HG03439 (cell line): ENCODE results near the gene DBNDD1.
"Not testable (repeated sequence)": the region's sequence is repeated elsewhere in the genome, so short reads cannot be mapped to it uniquely, and the experiment has no call there.

Experiments
- ATAC-seq: cut with Tn5 transposase; IDR thresholded peaks from one replicate; pipeline ENCODE4 v1.9.1; 2021; ENCODE audit warnings: mild to moderate bottlenecking, moderate library complexity; ENCODE audit not compliant: unreplicated experiment

DBNDD1 gene, protein sequence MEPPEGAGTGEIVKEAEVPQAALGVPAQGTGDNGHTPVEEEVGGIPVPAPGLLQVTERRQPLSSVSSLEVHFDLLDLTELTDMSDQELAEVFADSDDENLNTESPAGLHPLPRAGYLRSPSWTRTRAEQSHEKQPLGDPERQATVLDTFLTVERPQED

DNA sequence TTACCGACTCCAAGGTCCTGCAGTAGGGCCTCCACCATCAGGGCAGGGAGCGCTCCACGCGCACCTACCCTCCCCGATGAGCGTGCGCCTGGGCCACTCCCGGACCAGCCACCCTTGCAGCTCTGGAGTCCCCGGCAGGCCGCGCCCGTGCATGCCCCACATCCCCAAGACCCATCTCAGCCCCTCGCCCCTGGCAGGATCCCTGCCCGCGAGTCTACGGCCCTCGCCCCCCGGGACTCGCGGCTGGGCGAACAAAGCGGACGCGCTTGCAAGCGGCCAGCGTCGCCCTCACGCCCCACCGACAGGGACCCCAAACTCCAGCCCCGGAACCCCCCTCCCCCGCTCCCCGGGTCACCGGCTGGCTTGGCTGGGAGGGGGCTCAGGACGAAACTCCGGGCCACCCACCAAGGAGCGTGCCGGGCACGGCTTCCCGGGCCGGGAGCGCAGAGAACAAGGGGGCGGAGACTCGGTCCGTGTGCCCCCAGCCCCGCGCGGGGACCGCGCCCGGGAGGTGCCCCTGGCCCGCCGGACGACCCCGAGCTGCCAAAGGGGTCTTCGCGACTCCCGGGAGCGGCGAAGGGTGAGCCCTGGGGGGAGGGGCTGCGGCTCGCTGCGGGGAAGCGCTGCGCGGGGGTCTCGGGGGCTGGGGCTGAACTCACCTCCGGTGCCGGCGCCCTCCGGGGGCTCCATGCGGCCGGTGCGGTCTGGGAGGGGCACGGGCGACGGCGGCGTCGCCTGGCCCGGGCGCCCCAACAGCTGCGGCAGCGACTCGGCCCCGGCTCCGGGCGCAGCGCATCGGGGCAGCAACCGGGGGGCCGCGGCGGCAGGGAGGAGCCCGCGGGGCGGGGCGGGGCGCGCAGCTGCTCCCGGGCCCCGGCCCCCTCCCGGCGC is at the start of gene DBNDD1:
Gene DBNDD1, minus strand, starts transcription at position 805 of the 891 bp plus-strand sequence. Its CDS starts 115 bp downstream, at position 690.
- ATAC-seq: no peak

DNA sequence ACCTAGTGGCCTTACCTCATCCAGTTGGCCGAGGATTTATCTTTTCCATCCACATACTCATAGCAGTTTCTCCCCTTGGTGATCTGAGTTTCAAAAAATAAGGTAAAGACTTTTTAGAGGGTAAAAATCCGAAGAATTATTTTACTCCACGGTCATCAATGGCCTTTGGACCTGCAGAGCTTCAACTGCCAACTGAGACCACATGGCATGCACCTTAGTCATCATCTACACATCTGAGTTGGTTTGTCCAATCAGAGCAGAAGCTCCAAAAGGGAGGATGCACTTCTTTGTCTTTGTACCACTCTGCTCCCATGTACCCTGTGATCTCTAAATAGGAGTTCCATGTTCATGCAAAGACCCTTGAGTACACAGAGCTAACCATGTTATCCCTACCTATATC is 42.2 kb upstream of the DBNDD1 start:
- no peak for ATAC-seq

DNA sequence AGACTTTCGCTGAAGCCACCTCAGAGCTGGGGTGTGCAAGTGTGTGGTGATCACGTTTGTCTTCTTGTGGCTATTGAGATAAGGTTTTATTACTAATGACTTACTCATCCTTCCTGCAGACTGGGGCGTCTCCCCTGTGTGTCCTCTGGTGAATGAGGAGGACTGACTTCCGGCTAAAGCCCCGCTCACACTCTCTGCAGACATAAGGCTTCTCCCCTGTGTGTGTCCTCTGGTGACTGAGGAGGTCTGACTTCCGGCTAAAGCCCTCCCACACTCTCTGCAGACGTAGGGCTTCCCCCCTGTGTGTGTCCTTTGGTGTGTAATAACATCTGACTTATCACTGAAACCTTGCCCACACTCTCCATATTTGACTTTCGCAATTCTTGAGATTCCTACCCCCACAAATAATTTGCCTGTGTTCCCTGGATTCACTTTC is 38.5 kb upstream of the DBNDD1 start:
- ATAC-seq: no peak

DNA sequence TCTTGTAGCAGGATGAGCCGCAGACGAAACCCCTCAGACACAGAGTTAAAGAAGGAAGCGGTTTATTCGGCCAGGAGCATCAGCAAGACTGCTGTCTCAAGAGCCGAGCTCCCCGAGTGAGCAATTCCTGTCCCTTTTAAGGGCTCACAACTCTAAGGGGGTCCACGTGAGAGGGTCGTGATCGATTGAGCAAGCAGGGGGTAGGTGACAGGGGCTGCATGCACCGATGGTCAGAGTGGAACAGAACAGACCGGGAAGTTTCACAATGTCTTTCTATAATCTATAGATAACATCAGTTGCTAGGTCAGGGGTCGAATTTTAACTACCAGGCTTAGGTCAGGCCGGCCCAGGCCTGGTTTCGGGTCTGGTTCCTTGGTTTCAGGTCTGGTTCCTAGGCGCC is 37.3 kb upstream of the DBNDD1 start:
- ATAC-seq: not testable (repeated sequence)

DNA sequence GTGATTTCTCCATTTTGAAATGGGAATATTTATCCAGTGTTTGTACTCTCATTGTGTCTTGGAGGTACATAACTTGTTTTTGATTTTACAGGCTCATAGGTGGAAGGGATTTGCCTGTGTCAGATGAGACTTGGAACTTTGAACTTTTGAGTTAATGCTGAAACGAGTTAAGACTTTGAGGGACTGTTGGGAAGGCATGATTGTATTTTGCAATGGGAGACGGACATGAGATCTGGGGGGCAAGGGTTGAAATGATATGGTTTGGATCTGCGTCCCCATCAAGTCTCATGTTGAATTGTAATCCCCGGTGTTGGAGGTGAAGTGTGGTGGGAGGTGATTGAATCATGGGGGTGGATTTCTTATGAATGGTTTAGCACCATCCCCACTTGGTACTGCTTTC is 36.1 kb upstream of the DBNDD1 start:
- no peak for ATAC-seq

DNA sequence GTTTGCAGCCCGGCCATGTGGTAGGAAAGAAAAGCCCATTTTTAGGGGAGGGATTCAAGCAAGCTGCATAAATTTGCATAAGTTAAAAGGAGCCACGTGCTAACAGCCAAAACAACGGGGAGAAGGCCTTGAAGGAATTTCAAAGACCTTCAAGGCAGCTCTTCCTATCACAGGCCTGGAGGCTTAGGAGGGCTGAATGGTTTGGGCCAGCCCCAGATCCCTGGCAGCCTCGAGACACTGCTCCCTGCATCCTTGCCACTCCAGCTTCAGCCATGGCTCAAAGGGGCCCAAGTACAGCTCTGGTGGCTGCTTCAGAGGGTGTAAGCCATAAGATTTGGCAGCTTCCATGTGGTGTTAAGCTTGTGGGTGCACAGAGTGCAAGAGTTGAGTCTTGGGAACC is 35.3 kb upstream of the DBNDD1 start:
- ATAC-seq: no peak

DNA sequence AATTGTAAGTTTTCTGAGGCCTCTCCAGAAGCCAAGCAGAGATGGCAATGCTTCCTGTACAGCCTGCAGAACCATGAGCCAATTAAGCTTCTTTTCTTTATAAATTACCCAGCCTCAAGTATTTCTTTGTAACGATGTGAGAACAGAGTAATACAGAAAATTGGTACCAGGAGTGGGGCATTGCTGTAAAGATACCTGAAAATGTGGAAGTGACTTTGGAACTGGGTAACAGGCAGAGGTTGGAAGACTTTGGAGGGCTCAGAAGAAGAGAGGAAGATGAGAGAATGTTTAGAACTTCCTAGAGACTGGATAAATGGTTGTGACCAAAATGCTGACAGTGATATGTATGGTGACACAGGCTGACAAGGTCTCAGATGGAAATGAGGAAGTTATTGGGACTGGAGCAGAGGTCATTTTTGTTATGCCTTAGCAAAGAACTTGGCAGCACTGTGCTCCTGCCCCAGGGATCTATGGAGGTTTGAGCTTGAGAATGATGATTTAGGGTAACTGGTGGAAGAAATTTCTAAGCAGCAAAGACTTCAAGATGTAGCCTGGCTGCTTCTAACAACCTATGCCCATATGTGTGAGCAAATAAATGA is 34.7 kb upstream of the DBNDD1 start:
- ATAC-seq: no peak

DNA sequence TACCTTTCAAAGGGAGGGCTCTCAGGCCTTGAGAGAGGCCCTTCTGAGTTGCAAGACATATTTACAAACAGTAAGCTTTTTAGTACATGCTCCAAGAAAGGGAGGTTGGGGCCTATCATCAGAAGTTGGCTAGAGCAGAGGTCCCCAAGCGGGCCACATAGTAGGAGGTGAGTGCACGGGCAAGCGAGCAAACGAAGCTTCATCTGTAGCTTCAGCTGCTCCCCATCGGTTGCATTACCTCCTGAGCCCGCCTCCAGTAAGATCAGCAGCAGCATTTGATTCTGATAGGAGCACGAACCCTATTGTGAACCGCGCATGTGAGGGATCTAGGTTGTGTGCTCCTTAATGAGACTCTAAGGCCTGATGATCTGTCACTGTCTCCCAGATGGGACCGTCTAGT is 31.7 kb upstream of the DBNDD1 start:
- ATAC-seq: no peak

DNA sequence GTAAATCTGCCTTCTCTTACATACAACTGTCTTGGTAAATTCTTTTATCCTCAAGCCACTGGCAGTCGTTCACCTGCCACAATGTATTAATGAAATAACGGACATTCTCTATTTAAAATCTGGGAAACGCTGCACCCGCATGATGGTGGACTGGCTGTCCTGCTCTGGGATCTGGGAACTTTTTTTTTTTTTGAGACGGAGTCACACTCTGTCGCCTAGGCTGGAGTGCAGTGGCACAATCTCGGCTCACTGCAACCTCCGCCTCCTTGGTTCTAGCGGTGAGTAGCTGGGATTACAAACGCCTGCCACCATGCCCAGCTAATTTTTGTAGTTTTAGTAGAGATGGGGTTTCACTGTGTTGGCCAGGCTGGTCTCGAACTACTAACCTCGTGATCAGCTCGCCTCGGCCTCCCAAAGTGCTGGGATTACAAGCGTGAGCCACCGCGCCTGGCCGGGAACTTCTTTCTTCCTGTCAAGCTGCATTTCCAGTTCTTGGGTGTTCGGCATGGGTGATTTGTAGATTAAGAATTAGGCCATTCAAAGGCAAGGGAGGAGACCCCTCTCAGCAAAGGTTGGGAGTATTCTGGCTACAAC is 29.6 kb upstream of the DBNDD1 start:
- ATAC-seq: no peak

DNA sequence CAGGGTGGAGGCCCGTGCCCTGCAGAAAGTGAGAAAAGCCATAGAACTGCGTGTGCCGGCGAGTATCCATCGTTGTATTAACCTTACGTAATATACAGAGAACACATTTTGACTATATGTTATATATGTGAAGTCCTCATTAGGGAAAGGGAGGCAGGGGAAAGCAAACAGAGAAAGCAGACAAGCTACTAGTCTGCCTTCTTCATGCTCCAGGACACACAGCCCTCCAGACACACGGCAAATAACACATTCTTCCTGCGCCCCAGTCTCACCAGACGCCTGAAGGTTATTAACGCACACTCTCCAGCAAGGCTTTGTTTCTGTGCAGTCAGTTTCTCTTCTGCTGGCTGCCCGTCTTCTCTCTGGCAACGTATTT is 29.1 kb upstream of the DBNDD1 start:
- ATAC-seq: no peak

DNA sequence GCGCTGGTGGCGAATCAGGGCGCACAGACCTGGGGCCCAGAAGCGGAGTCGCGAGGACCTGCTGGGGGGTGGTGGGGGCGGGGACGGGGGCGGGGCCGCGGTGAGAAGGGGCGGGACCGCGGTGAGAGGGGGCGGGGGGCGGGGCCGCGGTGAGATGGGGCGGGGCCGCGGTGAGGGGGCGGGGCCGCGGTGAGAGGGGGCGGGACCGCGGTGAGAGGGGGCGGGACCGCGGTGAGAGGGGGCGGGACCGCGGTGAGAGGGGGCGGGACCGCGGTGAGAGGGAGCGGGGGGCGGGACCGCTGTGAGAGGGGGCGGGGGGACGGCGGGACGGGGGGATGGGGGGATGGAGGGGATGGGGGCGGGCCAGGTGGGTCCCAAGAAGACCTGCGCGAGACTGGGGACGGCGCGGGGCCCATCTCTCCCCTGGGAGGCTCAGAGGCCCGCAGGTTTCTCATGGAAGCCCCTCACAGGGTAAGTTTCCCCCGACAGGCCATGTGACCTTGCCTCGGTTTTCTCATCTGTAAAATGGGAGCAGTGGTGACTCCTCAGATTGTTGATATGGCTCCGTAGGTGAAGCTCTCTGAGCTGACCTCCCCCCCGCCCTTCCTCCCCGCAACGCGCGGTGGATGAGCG is 28.6 kb upstream of the DBNDD1 start:
- ATAC-seq: no peak

DNA sequence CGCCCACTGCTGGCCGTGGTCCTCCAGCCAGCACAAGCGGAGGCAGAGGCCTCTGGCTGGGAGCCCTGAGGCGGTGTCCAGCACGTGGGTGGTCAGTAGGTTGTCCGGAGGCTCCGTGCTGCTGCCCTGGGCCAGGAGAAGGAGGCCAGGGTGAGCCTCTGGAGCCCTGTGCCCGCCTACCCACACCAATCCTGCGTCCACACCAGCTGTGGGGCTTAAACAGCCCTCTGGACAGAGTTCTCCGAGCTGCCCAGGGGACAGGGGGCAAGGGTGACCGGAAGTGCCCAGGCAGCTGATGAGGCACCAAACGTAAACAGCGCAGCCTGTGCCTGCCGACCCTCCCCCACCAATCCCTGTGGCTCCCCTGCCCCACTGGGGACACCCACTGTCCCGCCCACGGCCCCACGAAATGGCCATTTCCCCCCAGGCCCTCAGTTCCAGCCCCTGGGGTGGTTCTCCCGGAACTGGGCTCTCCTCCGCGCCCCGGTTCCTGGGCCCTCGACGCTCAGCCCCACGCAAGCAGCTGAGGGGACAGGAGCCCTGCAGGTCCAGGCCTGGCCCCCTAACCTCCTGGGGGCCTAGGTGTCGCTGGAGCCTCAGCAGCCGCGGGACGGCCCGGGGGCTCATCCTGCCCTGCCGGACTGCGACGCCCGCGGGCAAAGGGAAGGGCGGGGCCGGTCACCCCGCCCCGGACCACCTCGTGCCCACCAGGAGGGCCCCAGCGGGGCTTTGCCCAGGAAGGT is 27.9 kb upstream of the DBNDD1 start:
- no peak for ATAC-seq

DNA sequence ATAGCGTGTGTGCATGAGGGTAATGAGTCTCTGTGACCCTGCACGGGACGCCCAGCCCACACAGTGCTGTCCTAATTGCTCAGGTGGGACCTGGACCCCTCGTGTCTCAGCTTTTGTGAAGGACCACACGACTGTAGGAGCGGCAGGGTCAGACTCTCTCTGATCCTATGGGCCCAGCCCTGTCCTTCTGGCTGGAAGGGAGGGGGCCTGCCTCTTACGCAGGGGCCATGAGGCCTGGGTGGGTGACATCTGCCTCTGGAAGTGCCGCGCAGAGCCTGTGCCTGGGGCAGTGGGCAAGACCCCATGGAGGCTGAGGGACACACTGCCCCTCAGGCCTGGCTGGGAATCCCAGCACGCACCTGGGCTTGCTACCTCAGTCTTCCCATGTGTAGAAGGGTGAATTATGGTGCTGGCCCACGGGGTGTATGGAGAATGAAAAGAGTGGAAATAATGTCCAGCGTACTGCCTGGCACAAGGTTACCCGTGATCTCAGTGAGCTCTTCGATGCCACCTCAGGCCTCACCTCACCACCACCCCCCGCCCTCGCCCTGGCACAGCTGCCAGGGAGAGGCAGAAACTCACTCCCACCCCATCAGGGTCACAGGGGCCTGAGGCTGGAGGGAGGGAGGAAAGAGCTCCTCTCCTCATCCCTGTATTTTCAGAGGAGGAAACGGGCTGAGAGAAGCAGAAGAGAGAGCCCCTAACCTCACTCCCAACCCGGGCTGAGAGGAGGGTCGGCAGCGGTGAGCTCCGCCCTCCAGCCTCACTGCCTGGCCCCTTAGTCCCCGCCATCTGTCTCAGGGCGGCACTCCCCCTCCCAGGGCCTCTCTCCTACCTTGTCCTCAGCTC is 27.1 kb upstream of the DBNDD1 start:
- no peak for ATAC-seq

DNA sequence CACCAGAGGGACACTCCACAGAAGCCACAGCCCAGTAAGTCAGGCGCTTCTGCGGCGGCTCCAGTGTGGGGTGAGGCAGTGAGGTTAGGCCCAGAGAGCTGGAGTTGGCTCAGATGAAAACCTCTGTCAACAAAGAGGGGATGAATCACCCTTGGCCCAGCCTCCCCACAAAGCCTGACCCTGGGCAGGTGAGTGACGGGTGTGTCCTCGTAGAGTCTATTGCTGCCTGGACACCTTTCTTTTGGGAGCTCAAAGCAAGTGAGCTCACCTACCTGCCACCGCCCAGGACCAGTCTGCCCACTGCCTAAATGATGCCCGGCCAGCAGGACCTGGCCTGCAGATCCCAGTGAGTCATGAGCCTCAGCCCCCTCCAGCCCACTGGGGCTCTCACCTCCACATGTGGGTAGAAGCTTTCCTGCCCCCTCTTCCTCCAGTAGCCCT is 24.9 kb upstream of the DBNDD1 start:
- no peak for ATAC-seq

DNA sequence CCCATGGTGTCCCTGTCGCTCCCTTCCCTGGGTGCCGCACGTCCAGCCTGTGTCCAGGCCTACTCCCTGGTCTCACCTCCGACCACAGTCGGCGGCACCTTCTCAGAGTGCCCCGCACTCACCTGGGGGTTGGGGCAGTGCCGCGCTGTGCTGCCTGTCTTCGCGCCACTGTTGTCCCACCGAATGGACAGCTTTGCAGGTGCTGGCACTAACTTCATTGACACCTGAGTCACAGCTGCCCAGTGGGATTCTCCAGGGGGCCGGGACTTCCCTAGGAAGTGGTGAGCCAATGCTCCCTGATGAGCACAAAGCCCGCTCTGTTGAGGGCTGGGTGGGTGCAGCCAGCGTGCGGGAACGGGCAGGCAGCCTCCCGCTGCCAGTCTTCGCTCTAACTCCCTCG is 24.3 kb upstream of the DBNDD1 start:
- no peak for ATAC-seq

DNA sequence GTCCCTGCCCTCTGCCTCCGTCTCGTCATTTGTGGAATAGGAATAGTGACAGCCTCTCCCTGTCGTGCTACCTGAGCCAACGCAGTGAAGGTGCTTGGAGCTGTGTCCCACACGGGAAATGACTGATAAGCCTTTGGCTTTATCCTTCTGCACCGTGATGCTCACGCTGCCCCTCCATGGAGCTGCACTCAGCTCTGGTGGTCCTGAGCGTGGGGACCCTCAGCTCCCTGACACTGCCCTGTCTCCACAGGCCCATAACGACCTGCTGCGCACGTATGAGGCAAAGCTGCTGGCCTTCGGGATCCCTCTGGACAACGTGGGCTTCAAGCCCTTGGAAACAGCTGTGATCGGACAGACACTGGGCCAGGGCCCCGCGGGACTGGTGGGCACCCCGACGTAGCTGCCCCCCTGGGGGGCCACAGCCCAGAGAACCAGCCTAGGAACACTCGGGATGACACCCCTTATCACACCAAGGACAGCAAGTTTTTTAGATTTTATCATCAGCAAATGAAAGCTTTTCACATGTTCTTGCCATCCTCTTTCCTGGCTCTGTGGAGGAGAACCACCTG is 23.8 kb upstream of the DBNDD1 start:
- no peak for ATAC-seq

DNA sequence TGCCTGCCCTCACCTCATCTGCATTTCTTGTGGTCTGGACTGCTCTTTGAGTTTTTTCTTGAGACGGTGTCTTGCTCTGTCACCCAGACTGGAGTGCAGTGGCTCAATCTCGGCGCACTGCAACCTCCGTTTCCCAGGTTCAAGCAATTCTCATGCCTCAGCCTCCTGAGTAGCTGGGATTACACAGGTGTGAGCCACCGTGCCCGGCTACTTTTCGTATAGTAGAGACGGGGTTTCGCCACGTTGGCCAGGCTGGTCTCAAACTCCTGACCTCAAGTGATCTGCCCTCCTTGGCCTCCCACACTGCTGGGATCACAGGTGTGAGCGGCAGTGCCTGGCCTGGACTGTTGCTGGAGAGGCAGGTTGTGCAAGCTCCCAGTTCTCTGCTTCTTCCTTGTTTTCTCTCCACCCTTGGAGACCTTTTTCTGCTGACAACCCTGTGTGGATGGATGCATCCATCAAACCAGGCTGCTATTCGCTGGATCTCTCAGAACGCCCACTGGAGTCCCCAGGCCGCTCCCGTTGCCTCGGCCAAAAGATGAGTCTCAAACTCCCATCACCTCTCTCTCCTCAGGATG is 22.7 kb upstream of the DBNDD1 start:
- no peak for ATAC-seq

DNA sequence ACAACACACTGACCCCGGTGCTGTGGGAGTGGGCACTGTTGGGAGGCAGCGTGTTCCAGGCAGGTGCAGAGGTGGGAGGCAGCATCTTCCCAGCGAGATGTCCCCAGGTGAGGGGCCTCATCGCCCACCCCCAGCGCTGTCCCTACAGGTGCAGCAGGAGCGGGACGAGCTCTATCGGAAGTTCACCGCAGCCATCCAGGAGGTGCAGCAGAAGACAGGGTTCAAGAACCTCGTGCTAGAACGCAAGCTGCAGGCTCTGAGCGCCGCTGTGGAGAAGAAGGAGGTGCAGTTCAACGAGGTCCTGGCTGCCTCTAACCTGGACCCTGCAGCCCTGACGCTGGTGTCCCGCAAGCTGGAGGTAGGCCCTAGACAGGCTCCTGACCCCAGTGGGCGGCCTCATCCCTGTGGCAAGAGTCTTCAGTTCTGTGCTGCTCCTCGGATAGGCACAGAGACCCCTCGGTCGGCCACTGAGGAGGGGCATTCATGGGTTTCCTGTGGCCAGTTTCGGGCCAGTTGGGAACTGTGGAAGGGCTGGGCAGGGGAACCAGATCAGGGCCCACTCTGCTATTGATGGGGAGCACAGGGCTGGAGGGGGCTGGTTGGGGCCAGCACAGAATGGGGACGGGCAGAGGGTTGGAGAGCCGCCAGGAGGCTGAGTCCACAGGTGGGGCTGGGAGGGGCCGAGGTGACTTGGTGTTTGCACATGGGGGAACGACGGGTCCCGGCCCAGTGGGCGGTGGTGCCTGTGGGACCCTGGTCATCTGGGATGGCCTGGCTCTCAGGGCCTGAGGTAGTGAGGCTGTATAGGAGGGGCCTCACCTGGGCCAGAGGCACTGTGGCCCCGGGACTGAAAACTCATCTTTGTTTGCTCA is 21.1 kb upstream of the DBNDD1 start:
- ATAC-seq: no peak
